ENCODE results near the gene TRMT6.

The TRMT6 gene

DNA sequence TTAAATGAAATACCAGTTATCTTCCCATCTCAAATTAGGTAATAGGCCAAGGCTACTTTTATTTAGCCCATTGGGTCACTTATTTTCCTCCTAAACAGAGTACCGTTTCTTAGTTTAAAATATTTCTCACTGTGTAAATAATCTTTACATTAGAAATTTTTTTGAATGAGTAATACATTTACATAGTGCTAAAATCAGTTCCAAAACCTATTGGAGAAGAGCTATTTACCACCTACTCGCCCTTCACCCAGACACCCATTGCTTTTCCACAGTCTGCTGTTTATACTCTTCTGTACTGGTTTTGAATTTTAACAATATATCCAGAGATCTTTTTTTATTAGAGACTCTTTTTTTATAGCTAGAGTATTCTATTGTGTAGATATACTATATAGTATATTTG, 37.0 kb upstream of the TRMT6 start:
- DNase-seq (ENCODE audit: low read depth in 2 of 2), result no peak
- TF ChIP-seq, protein P1, sequence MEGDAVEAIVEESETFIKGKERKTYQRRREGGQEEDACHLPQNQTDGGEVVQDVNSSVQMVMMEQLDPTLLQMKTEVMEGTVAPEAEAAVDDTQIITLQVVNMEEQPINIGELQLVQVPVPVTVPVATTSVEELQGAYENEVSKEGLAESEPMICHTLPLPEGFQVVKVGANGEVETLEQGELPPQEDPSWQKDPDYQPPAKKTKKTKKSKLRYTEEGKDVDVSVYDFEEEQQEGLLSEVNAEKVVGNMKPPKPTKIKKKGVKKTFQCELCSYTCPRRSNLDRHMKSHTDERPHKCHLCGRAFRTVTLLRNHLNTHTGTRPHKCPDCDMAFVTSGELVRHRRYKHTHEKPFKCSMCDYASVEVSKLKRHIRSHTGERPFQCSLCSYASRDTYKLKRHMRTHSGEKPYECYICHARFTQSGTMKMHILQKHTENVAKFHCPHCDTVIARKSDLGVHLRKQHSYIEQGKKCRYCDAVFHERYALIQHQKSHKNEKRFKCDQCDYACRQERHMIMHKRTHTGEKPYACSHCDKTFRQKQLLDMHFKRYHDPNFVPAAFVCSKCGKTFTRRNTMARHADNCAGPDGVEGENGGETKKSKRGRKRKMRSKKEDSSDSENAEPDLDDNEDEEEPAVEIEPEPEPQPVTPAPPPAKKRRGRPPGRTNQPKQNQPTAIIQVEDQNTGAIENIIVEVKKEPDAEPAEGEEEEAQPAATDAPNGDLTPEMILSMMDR (IDR thresholded peaks at IDR 0.05; ENCODE audit: low read depth, low read length), result no peak
- H3K4me3 ChIP-seq (replicated peaks in 1 of 2; ENCODE audit: low read depth in 2 of 2, low read length in 2 of 2), result no peak overlapping the region

DNA sequence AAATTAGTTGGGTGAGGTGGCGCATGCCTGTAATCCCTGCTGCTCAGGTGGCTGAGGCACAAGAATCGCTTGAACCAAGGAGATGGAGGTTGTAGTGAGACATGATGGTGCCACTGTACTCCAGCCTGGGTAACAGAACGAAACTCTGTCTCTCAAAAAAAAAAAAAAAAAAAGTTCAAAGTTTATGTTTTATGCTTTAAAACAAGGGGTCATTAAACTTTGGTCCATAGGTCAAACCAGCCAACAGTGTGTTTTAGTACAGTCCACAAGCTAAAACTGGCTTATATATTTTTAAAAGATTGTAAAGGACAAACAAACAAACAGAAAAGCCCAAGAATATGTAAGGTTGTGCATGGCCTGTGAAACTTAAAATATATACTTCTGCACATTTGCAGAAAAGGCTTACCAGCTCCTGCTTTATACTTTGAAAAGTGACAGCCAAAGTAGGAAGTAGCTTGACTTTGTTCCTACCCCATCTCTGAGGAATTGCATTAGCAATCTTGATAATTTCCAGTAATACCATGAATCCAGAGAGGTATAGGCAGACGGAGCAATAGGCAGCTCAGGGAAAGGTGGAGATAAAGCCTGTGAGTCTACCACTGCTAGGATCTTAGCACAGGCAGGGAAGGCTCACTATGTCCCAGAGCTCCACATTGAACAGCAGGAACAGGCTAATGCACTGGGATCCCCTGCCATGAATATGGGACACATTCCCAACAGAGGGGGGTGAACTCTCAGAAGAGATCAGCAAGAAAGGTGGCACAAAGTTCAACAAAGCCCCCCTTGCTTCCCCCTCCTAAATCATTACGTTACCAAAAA, 30.6 kb upstream of the TRMT6 start:
- H3K4me3 ChIP-seq (replicated peaks in 1 of 2; ENCODE audit: low read depth in 2 of 2, low read length in 2 of 2), result no peak overlapping the region
- TF ChIP-seq, protein P1 (IDR thresholded peaks at IDR 0.05; ENCODE audit: low read depth, low read length), result no peak
- DNase-seq (ENCODE audit: low read depth in 2 of 2), result no peak

DNA sequence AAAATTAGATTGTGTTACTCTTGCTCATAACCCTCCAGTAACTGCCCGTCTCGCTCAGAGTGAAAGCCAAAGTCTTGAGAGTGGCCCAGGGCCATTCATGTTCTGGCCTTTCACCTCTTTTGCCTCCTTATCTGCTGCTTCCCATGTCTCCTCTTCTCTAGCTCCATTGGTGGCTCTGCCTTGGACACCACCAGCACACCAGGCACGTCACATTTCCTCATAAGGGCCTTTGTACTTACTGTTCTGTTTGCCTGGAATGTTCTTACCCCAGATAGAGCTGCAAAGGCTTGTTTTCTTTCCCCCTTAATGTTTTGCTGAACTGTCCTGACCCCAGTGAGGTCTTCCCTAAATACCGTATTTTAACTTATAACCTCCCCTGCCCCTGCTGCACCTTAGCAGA, 29.5 kb upstream of the TRMT6 start:
- no peak for DNase-seq (ENCODE audit: low read depth in 2 of 2)
- TF ChIP-seq, protein P1 (IDR thresholded peaks at IDR 0.05; ENCODE audit: low read depth, low read length), result no peak
- H3K4me3 ChIP-seq (replicated peaks in 1 of 2; ENCODE audit: low read depth in 2 of 2, low read length in 2 of 2), result no peak overlapping the region

DNA sequence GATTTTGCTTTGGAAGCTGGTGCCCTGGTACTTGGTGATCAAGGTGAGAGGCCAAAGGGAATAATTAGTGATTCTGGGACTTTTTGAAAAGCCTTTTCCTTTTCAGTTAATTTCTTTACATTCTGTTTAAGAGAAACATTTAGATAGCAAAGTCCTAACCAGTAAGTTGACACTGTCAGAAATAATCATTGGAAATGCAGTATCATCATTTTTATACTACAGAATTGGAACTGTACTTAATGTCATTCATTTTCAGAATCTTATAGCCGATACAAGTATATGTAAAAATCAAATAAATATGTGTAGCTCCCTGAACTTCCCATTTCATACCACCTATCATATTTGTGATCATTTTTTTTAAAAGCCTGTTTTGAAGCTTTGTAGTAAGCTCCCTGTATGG, 27.6 kb upstream of the TRMT6 start:
- H3K4me3 ChIP-seq (replicated peaks in 1 of 2; ENCODE audit: low read depth in 2 of 2, low read length in 2 of 2), result no peak overlapping the region
- TF ChIP-seq, protein P1 (IDR thresholded peaks at IDR 0.05; ENCODE audit: low read depth, low read length), result no peak
- DNase-seq (ENCODE audit: low read depth in 2 of 2), result no peak

DNA sequence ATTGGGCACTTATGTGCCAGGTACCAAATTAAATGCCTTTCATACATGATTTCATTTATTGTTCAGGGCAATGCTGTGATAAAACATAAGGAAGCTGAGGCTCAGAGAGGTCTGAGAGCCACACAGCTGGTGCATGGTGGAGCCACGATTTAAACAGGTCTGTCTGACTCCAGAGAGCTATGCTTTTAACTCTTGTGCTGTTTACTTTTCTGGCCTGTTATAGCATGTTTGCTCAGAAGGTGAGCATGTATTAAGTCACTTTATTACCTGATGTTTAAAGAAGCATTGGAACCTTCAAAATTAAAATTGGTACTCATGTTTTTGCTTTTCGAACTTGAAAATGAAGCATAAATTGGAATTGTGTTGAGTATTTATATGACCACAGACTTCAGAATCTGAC, 26.9 kb upstream of the TRMT6 start:
- DNase-seq (ENCODE audit: low read depth in 2 of 2), result no peak
- TF ChIP-seq, protein P1 (IDR thresholded peaks at IDR 0.05; ENCODE audit: low read depth, low read length), result no peak
- no peak overlapping the region for H3K4me3 ChIP-seq (replicated peaks in 1 of 2; ENCODE audit: low read depth in 2 of 2, low read length in 2 of 2)

DNA sequence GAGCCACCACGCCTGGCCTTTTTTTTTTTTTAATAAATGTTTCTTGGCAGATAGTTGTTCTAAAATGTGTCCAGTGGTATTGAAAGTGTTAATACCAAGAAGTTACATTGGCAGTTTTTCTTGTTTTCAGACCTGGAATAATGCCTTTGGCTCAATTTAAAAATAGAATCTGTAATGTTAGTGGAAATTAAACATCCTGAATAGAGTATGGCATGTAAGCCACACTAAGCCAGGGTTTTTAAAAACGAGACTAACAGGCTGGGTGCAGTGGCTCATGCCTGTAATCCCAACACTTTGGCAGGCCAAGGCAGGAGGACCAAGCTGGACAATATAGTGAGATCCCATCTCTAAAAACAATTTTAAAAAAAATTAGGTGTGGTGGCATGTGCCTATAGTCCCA, 25.4 kb upstream of the TRMT6 start:
- H3K4me3 ChIP-seq (replicated peaks in 1 of 2; ENCODE audit: low read depth in 2 of 2, low read length in 2 of 2), result no peak overlapping the region
- no peak for DNase-seq (ENCODE audit: low read depth in 2 of 2)
- TF ChIP-seq, protein P1 (IDR thresholded peaks at IDR 0.05; ENCODE audit: low read depth, low read length), result no peak

DNA sequence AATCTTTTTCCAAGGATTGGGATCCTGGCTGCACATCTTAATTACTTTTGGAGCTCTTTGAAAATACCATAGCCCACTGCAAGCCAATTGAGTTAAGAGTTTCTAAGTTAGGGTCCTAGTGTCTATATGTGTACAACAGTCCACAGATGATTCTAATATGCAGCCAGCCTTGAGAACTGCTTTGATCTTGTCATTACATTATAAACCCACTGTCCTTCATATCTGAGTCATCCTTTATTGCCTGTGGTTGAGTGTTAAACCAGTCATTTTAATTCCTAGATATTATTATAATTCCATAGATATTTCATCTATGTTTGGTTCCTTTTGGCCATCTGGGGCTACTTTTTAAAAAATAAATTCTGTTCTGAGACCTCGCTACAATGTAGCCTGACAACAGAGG, 24.2 kb upstream of the TRMT6 start:
- TF ChIP-seq, protein P1 (IDR thresholded peaks at IDR 0.05; ENCODE audit: low read depth, low read length), result no peak
- DNase-seq (ENCODE audit: low read depth in 2 of 2), result no peak
- no peak overlapping the region for H3K4me3 ChIP-seq (replicated peaks in 1 of 2; ENCODE audit: low read depth in 2 of 2, low read length in 2 of 2)
